ENCODE data around the gene CHST15. TPM values are rescaled to one million over a fixed set of nuclear protein-coding genes. Genes with fewer than 3 reads are reported as not detected.

CHST15 gene
- total and polyA plus RNA-seq, 2 of the 13 experiments (the other 11 are each of a cell fraction or from before 2014, with no cell fraction given), result 1.4 to 94.7 TPM

DNA sequence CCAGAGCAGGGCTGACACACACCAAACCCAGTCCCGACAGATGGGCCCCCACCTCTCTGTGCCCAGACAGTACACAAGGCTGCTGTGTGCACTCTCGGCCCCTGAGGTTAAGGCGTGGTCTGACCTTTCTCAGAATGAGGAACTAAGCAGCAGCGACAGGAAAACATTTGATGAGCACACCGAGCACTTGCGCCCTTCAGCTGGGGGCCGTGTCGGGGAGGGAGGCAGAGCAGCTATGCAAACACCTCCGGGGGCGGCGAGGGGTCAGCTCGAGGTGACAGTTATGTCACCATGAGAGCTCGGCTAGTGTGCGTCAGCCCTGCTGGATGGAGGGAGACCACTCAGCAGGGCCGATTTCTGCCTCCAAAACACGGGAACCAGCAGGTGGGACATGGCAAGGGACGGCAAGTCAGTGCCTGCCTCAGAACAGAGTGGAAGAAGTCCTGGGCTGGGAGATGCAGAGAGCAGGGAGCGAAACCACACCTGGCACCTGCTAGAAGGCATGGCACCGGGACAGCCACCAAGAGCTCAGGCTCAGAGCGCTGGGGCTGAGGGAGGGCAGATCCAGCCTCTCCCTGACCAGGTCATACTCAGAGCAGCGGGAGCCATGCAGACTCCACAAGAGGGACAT is 57.4 kb downstream of the CHST15 start (continued):
- TF ChIP-seq, protein P1, sequence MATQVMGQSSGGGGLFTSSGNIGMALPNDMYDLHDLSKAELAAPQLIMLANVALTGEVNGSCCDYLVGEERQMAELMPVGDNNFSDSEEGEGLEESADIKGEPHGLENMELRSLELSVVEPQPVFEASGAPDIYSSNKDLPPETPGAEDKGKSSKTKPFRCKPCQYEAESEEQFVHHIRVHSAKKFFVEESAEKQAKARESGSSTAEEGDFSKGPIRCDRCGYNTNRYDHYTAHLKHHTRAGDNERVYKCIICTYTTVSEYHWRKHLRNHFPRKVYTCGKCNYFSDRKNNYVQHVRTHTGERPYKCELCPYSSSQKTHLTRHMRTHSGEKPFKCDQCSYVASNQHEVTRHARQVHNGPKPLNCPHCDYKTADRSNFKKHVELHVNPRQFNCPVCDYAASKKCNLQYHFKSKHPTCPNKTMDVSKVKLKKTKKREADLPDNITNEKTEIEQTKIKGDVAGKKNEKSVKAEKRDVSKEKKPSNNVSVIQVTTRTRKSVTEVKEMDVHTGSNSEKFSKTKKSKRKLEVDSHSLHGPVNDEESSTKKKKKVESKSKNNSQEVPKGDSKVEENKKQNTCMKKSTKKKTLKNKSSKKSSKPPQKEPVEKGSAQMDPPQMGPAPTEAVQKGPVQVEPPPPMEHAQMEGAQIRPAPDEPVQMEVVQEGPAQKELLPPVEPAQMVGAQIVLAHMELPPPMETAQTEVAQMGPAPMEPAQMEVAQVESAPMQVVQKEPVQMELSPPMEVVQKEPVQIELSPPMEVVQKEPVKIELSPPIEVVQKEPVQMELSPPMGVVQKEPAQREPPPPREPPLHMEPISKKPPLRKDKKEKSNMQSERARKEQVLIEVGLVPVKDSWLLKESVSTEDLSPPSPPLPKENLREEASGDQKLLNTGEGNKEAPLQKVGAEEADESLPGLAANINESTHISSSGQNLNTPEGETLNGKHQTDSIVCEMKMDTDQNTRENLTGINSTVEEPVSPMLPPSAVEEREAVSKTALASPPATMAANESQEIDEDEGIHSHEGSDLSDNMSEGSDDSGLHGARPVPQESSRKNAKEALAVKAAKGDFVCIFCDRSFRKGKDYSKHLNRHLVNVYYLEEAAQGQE (IDR thresholded peaks at IDR 0.05; ENCODE audit: borderline replicate concordance in 1 of 2, low read depth in 1 of 2, low read length in 2 of 2), result peak in 1 of 2 experiments; percentile 45; a peak in 1 of 4 replicates
- TF ChIP-seq ZNF367 (CRISPR knock-in tag; IDR thresholded peaks at IDR 0.05; ENCODE audit: borderline replicate concordance), result no peak
- TF ChIP-seq TSC22D2 (CRISPR knock-in tag; IDR thresholded peaks at IDR 0.05; ENCODE audit: borderline replicate concordance), result peak; percentile 42; the same call in 1 of the 2 replicates
- TF ChIP-seq ESRRA (CRISPR knock-in tag; IDR thresholded peaks at IDR 0.05; ENCODE audit: low read depth), result peak; percentile 96
- TF ChIP-seq ATF7-NPFF (CRISPR knock-in tag; IDR thresholded peaks at IDR 0.05; ENCODE audit: low read depth), result peak; percentile 91
- peak; percentile 76; the same call in 1 of the 2 replicates for TF ChIP-seq ZZZ3 (CRISPR knock-in tag; IDR thresholded peaks at IDR 0.05; ENCODE audit: borderline replicate concordance)
- TF ChIP-seq, protein P2, sequence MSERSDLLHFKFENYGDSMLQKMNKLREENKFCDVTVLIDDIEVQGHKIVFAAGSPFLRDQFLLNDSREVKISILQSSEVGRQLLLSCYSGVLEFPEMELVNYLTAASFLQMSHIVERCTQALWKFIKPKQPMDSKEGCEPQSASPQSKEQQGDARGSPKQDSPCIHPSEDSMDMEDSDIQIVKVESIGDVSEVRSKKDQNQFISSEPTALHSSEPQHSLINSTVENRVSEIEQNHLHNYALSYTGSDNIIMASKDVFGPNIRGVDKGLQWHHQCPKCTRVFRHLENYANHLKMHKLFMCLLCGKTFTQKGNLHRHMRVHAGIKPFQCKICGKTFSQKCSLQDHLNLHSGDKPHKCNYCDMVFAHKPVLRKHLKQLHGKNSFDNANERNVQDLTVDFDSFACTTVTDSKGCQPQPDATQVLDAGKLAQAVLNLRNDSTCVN (CRISPR knock-in tag; IDR thresholded peaks at IDR 0.05; ENCODE audit: borderline replicate concordance), result peak; percentile 62; the same call in 1 of the 2 replicates
- no peak for TF ChIP-seq ZNF879 (CRISPR knock-in tag; IDR thresholded peaks at IDR 0.05)
- 0 out of 2 replicates have a peak, but pooled peaks have one; percentile 56 for TF ChIP-seq ZNF225 (CRISPR knock-in tag; IDR thresholded peaks at IDR 0.05)
- TF ChIP-seq, protein P3, sequence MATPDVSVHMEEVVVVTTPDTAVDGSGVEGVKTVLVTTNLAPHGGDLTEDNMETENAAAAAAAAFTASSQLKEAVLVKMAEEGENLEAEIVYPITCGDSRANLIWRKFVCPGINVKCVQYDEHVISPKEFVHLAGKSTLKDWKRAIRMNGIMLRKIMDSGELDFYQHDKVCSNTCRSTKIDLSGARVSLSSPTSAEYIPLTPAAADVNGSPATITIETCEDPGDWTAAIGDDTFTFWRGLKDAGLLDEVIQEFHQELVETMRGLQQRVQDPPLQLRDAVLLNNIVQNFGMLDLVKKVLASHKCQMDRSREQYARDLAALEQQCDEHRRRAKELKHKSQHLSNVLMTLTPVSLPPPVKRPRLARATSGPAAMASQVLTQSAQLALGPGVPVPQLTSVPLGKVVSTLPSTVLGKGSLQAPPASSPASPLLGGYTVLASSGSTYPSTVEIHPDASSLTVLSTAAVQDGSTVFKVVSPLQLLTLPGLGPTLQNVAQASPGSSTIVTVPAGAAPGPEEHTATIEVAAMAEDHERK (CRISPR knock-in tag; IDR thresholded peaks at IDR 0.05; ENCODE audit: low read depth), result no peak
- peak; percentile 25; the same call in 1 of the 2 replicates for TF ChIP-seq ZNF337 (CRISPR knock-in tag; IDR thresholded peaks at IDR 0.05; ENCODE audit: borderline replicate concordance, low read depth)
- no peak for TF ChIP-seq ZNF777 (CRISPR knock-in tag; IDR thresholded peaks at IDR 0.05)
- no peak for TF ChIP-seq PHB2 (IDR thresholded peaks at IDR 0.05; ENCODE audit: partially characterized antibody)
- TF ChIP-seq, protein P4, sequence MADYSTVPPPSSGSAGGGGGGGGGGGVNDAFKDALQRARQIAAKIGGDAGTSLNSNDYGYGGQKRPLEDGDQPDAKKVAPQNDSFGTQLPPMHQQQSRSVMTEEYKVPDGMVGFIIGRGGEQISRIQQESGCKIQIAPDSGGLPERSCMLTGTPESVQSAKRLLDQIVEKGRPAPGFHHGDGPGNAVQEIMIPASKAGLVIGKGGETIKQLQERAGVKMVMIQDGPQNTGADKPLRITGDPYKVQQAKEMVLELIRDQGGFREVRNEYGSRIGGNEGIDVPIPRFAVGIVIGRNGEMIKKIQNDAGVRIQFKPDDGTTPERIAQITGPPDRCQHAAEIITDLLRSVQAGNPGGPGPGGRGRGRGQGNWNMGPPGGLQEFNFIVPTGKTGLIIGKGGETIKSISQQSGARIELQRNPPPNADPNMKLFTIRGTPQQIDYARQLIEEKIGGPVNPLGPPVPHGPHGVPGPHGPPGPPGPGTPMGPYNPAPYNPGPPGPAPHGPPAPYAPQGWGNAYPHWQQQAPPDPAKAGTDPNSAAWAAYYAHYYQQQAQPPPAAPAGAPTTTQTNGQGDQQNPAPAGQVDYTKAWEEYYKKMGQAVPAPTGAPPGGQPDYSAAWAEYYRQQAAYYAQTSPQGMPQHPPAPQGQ (CRISPR knock-in tag; IDR thresholded peaks at IDR 0.05; ENCODE audit: borderline replicate concordance), result no peak
- no peak for TF ChIP-seq ATF1 (CRISPR knock-in tag; IDR thresholded peaks at IDR 0.05)

Data from HepG2 (cell line).